Keratinocyte (primary cell): ENCODE results near the gene RMDN3. TPM values are rescaled to one million over a fixed set of nuclear protein-coding genes. Genes with fewer than 3 reads are reported as not detected.

Experiments
- DNase-seq: peaks from one replicate; pipeline ENCODE4 v3.0.0-alpha.2; 2011; ENCODE audit warnings: low read depth, missing footprints, low spot score
- FAIRE-seq: peaks from 2 replicates; lab custom pipeline; 2011; peaks lifted over from hg19 to GRCh38; lab: Jason Lieb, UNC
- H2AFZ ChIP-seq: 2 replicates; pipeline ENCODE4 v1.6.0; 2012; ENCODE audit warnings: low read length, control low read depth, inconsistent platforms; ENCODE audit not compliant: control insufficient read depth
- H3K27ac ChIP-seq: 2 replicates; pipeline ENCODE4 v1.5.1; 2011; ENCODE audit warnings: low read length; ENCODE audit not compliant: control insufficient read depth, insufficient read depth
- H3K27me3 ChIP-seq: 3 replicates; pipeline ENCODE4 v1.6.0; 2011; ENCODE audit warnings: low read length; ENCODE audit not compliant: control insufficient read depth, insufficient read depth; ENCODE audit errors: extremely low read depth
- H3K36me3 ChIP-seq, 2 experiments: 2 replicates in 1 of 2; 3 replicates in 1 of 2; pipeline ENCODE4 v1.5.1; 2011; ENCODE audit warnings: low read length in 2 of 2, mild to moderate bottlenecking in 1 of 2; ENCODE audit not compliant: control insufficient read depth in 2 of 2, insufficient read depth in 2 of 2; ENCODE audit errors: extremely low read depth in 1 of 2
- H3K4me1 ChIP-seq: 3 replicates; pipeline ENCODE4 v1.5.1; 2011; ENCODE audit warnings: low read length; ENCODE audit not compliant: control insufficient read depth, insufficient read depth; ENCODE audit errors: extremely low read depth
- H3K4me2 ChIP-seq: 3 replicates; pipeline ENCODE4 v1.6.0; 2011; ENCODE audit warnings: low read depth, low read length; ENCODE audit not compliant: control insufficient read depth, insufficient read depth; ENCODE audit errors: extremely low read depth
- H3K4me3 ChIP-seq, 3 experiments: fragments of 200-600 bp in 1 of 3; sonication (generic) in 1 of 3; 2 replicates in 2 of 3; 3 replicates in 1 of 3; pipeline ENCODE4 v1.5.1; 2011 to 2016; ENCODE audit warnings: low read length in 3 of 3, mild to moderate bottlenecking in 3 of 3, control low read depth in 2 of 3, inconsistent platforms in 1 of 3, low read depth in 1 of 3, mixed read lengths in 1 of 3, mixed run types in 1 of 3, moderate library complexity in 1 of 3; ENCODE audit not compliant: control insufficient read depth in 2 of 3, insufficient read depth in 2 of 3; ENCODE audit errors: extremely low read depth in 1 of 3
- H3K79me2 ChIP-seq: 2 replicates; pipeline ENCODE4 v1.6.0; 2012; ENCODE audit warnings: low read length; ENCODE audit not compliant: control insufficient read depth, insufficient read depth
- H3K9ac ChIP-seq: 3 replicates; pipeline ENCODE4 v1.6.0; 2011; ENCODE audit warnings: low read length; ENCODE audit not compliant: control insufficient read depth, insufficient read depth; ENCODE audit errors: extremely low read depth
- H3K9me1 ChIP-seq: 3 replicates; pipeline ENCODE4 v1.6.0; 2011; ENCODE audit warnings: low read length; ENCODE audit not compliant: control insufficient read depth, insufficient read depth; ENCODE audit errors: extremely low read depth
- H3K9me3 ChIP-seq: 2 replicates; pipeline ENCODE4 v1.5.1; 2012; ENCODE audit warnings: low read depth, low read length; ENCODE audit not compliant: control insufficient read depth
- H4K20me1 ChIP-seq: 3 replicates; pipeline ENCODE4 v1.6.0; 2011; ENCODE audit warnings: low read length; ENCODE audit not compliant: control insufficient read depth, insufficient read depth; ENCODE audit errors: extremely low read depth
- EZH2 ChIP-seq: IDR thresholded peaks from one replicate; pipeline ENCODE4 v1.6.1; 2012; ENCODE audit warnings: inconsistent platforms, mild to moderate bottlenecking, low read length, moderate library complexity
- dilution Hi-C: fragments of 300-500 bp; cut with MboI; formaldehyde crosslinking; loops from one replicate; pipeline ENCODE4 v1.7.0; 2020; ENCODE audit warnings: low sequenced_read_pairs; ENCODE audit not compliant: extremely low pct_ligation_motif_present
- polyA plus RNA-seq, 5 experiments: library from polyadenylated mRNA; depleted of rRNA in 3 of 5; stranded (reverse) in 3 of 5; stranded (forward) in 1 of 5; unstranded in 1 of 5; fragments of >200 nt; gene quantifications; 1 replicate in 1 of 5; 2 replicates in 3 of 5; 3 replicates in 1 of 5; pipeline versions ENCODE4 v1.2.1 to v1.2.3, GENCODE V29; 2011 to 2012; ENCODE audit warnings: missing spikeins in 2 of 5, low read depth in 1 of 5, low replicate concordance in 1 of 5
- TF ChIP-seq, protein P1 (sequence below), 3 experiments: IDR thresholded peaks in 1 of 3; conservative IDR thresholded peaks in 1 of 3; optimal IDR thresholded peaks in 1 of 3; 2 replicates in 2 of 3; 3 replicates in 1 of 3; pipeline versions ENCODE3 to v1.5.1; 2011; ENCODE audit warnings: low read length in 3 of 3, mild to moderate bottlenecking in 3 of 3, moderate library complexity in 2 of 3, control low read depth in 1 of 3, inconsistent platforms in 1 of 3; ENCODE audit not compliant: insufficient read depth in 2 of 3; ENCODE audit errors: extremely low read depth in 1 of 3

The RMDN3 gene
- polyA plus RNA-seq, 1 donor (not counting 4 experiments of a cell fraction or from before 2014, with no cell fraction given) = 23.0 TPM

DNA sequence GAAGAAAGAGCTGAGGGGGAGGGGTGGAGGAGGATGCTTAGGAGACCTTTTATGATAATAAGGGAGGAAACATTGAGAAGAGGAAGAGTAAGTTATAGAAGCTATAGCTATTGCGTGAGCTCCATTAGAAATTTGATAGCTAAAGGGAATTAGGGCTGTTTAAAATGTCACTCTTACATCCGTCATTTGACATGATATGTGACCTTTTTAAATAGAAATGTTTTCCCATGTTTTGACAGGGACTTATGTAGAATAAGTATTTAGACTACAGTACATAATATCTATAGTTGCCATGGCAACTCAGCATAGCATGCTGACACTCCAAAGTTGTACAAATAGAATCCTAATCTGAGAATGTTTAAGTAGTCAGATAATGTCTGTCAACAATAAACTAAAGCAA is 40.9 kb downstream of the RMDN3 start:
- H3K4me2 ChIP-seq = no peak overlapping the region
- no peaks in the 10 kb centered on the region for H3K79me2 ChIP-seq
- no peaks in the 10 kb centered on the region for H3K4me1 ChIP-seq
- FAIRE-seq (no peak), DNase-seq (no peak)
- H3K27me3 ChIP-seq = no peaks in the 10 kb centered on the region
- H4K20me1 ChIP-seq = no peaks in the 10 kb centered on the region
- H3K9me1 ChIP-seq = no peaks in the 10 kb centered on the region
- dilution Hi-C loops = no loop called here
- no peak overlapping the region for H3K9ac ChIP-seq
- no peak overlapping the region for H3K27ac ChIP-seq
- H3K4me3 ChIP-seq = no peak overlapping the region
- no peaks in the 10 kb centered on the region for H3K9me3 ChIP-seq
- peaks cover 2 to 10% of the 10 kb centered on the region in 2 experiments for H3K36me3 ChIP-seq
- no peak for TF ChIP-seq EZH2
- TF ChIP-seq, protein P1, sequence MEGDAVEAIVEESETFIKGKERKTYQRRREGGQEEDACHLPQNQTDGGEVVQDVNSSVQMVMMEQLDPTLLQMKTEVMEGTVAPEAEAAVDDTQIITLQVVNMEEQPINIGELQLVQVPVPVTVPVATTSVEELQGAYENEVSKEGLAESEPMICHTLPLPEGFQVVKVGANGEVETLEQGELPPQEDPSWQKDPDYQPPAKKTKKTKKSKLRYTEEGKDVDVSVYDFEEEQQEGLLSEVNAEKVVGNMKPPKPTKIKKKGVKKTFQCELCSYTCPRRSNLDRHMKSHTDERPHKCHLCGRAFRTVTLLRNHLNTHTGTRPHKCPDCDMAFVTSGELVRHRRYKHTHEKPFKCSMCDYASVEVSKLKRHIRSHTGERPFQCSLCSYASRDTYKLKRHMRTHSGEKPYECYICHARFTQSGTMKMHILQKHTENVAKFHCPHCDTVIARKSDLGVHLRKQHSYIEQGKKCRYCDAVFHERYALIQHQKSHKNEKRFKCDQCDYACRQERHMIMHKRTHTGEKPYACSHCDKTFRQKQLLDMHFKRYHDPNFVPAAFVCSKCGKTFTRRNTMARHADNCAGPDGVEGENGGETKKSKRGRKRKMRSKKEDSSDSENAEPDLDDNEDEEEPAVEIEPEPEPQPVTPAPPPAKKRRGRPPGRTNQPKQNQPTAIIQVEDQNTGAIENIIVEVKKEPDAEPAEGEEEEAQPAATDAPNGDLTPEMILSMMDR (optimal IDR thresholded peaks at IDR 0.05 in 1 of 3, IDR thresholded peaks at IDR 0.05 in 1 of 3, conservative IDR thresholded peaks at IDR 0.05 in 1 of 3; ENCODE audit: extremely low read depth in 1 of 3, insufficient read depth in 2 of 3, low read length in 3 of 3) = no peak
- H2AFZ ChIP-seq = no peak overlapping the region

DNA sequence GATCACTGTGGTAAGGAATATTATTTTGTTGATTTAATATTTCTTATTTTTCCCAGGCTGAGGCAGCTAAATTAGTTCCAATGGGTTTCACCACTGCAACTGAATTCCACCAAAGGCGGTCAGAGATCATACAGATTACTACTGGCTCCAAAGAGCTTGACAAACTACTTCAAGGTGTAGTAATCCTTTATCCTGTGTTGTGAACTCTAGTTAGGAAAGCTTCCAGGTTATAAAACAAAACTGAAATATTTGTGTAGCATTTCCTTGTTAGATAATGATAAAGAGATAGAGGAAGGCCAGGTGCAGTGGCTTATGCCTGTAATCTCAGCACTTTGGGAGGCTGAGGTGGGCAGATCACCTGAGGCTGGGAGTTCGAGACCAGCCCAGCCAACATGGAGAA is 48.9 kb downstream of the RMDN3 start:
- DNase-seq = no peak
- H3K27me3 ChIP-seq = no peaks in the 10 kb centered on the region
- H3K9me3 ChIP-seq = no peaks in the 10 kb centered on the region
- TF ChIP-seq, protein P1 (optimal IDR thresholded peaks at IDR 0.05 in 1 of 3, IDR thresholded peaks at IDR 0.05 in 1 of 3, conservative IDR thresholded peaks at IDR 0.05 in 1 of 3; ENCODE audit: extremely low read depth in 1 of 3, insufficient read depth in 2 of 3, low read length in 3 of 3) = no peak
- no peak for TF ChIP-seq EZH2
- H3K4me1 ChIP-seq = no peaks in the 10 kb centered on the region
- dilution Hi-C loops = no loop called here
- H3K36me3 ChIP-seq = peaks cover 2 to 18% of the 10 kb centered on the region in 2 experiments
- no peaks in the 10 kb centered on the region for H3K9me1 ChIP-seq
- H3K9ac ChIP-seq = no peak overlapping the region
- H3K27ac ChIP-seq = no peak overlapping the region
- H3K4me2 ChIP-seq = no peak overlapping the region
- no peaks in the 10 kb centered on the region for H3K79me2 ChIP-seq
- H4K20me1 ChIP-seq = no peaks in the 10 kb centered on the region
- no peak for FAIRE-seq
- no peak overlapping the region for H2AFZ ChIP-seq
- H3K4me3 ChIP-seq = no peak overlapping the region
